Heart left ventricle (tissue), 13 donors: ENCODE results near the gene HINT1.

ENCODE experiments used
- CTCF ChIP-seq, 12 donors: fragments of 200-600 bp; sonication (generic) in 4 of 12; IDR thresholded peaks; one replicate each; pipeline versions ENCODE4 v1.5.0 to v1.8.0; 2018 to 2022; ENCODE audit warnings: antibody characterized with exemption in 12 of 12, mild to moderate bottlenecking in 5 of 12
- POLR2A ChIP-seq, 2 donors: fragments of 450-650 bp; IDR thresholded peaks; one replicate each; pipeline ENCODE4 v1.6.1; 2017; ENCODE audit warnings: antibody characterized with exemption in 2 of 2, mild to moderate bottlenecking in 2 of 2, moderate library complexity in 2 of 2
- donor health status: ischemic (EF 13 %, LVEDD 7.1; RV severe dilation, severe dysfunction).
- donor health status: DM: no; HTN: yes; CAD: no.
- donor health status: DM: no; HTN: no; CAD: no.
- donor health status: ischemic (EF 25% LVEDD 6.9; RV normal size, moderate dysfunction).
- donor health status: ischemic (EF 25% LVEDD 5.7; RV mildly dilated, moderate dysfunction).
- donor health status: ischemic (EF 35%, LVEDD 5.7; RV mildly dilated, moderate dysfunction).
- donor health status: nonischemic (EF 11% LVEDD 7.7; RV severe dilation, severe dysfunction).
- donor health status: DM: yes; HTN: yes; CAD: no.
- donor health status: PGD.
- donor health status: ischemic (EF 29% LVEDD 5.4; RV normal size, mild dysfunction).
- donor health status: nonischemic (EF 23%, LVEDD 6.1; RV moderate dilation, normal function).

- no peak for TF ChIP-seq POLR2A (IDR thresholded peaks at IDR 0.05)
- no peak for TF ChIP-seq CTCF (IDR thresholded peaks at IDR 0.05)
Measured at GRCh38 chr5:131160134-131160533, 4.9 kb downstream of the HINT1 start.
